Measurements from ENCODE around the gene GATA2.

GRCh38 chr3:128433837-128434165 lies 59.2 kb downstream of the GATA2 start:
- TF ChIP-seq, protein P1, sequence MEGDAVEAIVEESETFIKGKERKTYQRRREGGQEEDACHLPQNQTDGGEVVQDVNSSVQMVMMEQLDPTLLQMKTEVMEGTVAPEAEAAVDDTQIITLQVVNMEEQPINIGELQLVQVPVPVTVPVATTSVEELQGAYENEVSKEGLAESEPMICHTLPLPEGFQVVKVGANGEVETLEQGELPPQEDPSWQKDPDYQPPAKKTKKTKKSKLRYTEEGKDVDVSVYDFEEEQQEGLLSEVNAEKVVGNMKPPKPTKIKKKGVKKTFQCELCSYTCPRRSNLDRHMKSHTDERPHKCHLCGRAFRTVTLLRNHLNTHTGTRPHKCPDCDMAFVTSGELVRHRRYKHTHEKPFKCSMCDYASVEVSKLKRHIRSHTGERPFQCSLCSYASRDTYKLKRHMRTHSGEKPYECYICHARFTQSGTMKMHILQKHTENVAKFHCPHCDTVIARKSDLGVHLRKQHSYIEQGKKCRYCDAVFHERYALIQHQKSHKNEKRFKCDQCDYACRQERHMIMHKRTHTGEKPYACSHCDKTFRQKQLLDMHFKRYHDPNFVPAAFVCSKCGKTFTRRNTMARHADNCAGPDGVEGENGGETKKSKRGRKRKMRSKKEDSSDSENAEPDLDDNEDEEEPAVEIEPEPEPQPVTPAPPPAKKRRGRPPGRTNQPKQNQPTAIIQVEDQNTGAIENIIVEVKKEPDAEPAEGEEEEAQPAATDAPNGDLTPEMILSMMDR (IDR thresholded peaks at IDR 0.05): no peak
- no peak for TF ChIP-seq POLR2A (IDR thresholded peaks at IDR 0.05)

Data from gastroesophageal sphincter (tissue), 3 donors.